HFFc6 (cell line): Measurements from ENCODE around the gene NDUFAF7. TPM values are rescaled to one million over a fixed set of nuclear protein-coding genes. Genes with fewer than 3 reads are reported as not detected.
A peak's percentile ranks its signal among the peaks of the same experiment; 100 is the strongest.

ENCODE experiments used
- DNase-seq: peaks from one replicate; pipeline ENCODE4 v3.0.0-alpha.2; 2018
- H3K27ac Mint-ChIP-seq: 2 replicates; pipeline ENCODE4 v1.8.0; 2020; ENCODE audit warnings: mild to moderate bottlenecking, mixed read lengths
- H3K27me3 Mint-ChIP-seq: 2 replicates; pipeline ENCODE4 v1.8.0; 2021; ENCODE audit warnings: mild to moderate bottlenecking, moderate library complexity, mixed read lengths; ENCODE audit not compliant: insufficient read depth
- H3K36me3 Mint-ChIP-seq: 2 replicates; pipeline ENCODE4 v1.8.0; 2021; ENCODE audit warnings: low read depth, mixed read lengths
- H3K4me1 Mint-ChIP-seq: 2 replicates; pipeline ENCODE4 v1.8.0; 2020; ENCODE audit warnings: low read depth, mixed read lengths
- H3K4me3 Mint-ChIP-seq: 2 replicates; pipeline ENCODE4 v1.8.0; 2020; ENCODE audit warnings: mild to moderate bottlenecking, moderate library complexity, mixed read lengths
- H3K9me3 Mint-ChIP-seq: 2 replicates; pipeline ENCODE4 v1.8.0; 2020; ENCODE audit warnings: mild to moderate bottlenecking, mixed read lengths
- long read RNA-seq: library from polyadenylated mRNA; unstranded; transcript quantifications from one replicate; pipeline ENCODE4 v2.0.0, GENCODE V29; 2019
- total RNA-seq, 6 experiments: library from RNA; stranded (reverse); fragmentation: NEBNext Ultra II Directional; extraction: Animal tissue kit (Norgen Biotek cat#: 25700); gene quantifications; 2 replicates in 1 of 6; 3 replicates in 5 of 6; pipeline ENCODE4 v1.2.3, GENCODE V29; 2021
- TF ChIP-seq, protein P1 (sequence below): fragments of 200-600 bp; sonication (generic); IDR thresholded peaks from 2 replicates; pipeline ENCODE4 v1.5.0; 2021; ENCODE audit warnings: antibody characterized with exemption, mild to moderate bottlenecking

The NDUFAF7 gene
- total RNA-seq = 10 to 100 TPM; 10.2 to 13.6 (median 12.1) TPM
- long read RNA-seq, transcript NDUFAF7-201 (10 exons, 2,176 nt) = major isoform, 7 of 16 reads
- long read RNA-seq, partial matches to known transcripts = 0 of 16 reads
- long read RNA-seq, other reads (novel, unspliced or antisense) = 7 of 16 reads

GRCh38 chr2:37231241-37232130 is at the start of gene NDUFAF7, which contains the start of gene CEBPZ:
TSS of gene NDUFAF7 (plus strand) at chr2:37231658. CDS start at chr2:37231706, 48 bp downstream.
TSS of gene CEBPZ (minus strand) at chr2:37231596. CDS start at chr2:37231567, 29 bp downstream.
- no peak within 1 kb of the TSS for H3K27ac Mint-ChIP-seq
- no peaks in the 10 kb centered on the region for H3K9me3 Mint-ChIP-seq
- no peaks in the 10 kb centered on the region; the same call in 1 of the 2 replicates for H3K27me3 Mint-ChIP-seq
- DNase-seq = peak; percentile 92
- H3K36me3 Mint-ChIP-seq = peaks cover 17% of the 10 kb centered on the region
- peaks cover 12% of the 10 kb centered on the region for H3K4me1 Mint-ChIP-seq
- TF ChIP-seq, protein P1, sequence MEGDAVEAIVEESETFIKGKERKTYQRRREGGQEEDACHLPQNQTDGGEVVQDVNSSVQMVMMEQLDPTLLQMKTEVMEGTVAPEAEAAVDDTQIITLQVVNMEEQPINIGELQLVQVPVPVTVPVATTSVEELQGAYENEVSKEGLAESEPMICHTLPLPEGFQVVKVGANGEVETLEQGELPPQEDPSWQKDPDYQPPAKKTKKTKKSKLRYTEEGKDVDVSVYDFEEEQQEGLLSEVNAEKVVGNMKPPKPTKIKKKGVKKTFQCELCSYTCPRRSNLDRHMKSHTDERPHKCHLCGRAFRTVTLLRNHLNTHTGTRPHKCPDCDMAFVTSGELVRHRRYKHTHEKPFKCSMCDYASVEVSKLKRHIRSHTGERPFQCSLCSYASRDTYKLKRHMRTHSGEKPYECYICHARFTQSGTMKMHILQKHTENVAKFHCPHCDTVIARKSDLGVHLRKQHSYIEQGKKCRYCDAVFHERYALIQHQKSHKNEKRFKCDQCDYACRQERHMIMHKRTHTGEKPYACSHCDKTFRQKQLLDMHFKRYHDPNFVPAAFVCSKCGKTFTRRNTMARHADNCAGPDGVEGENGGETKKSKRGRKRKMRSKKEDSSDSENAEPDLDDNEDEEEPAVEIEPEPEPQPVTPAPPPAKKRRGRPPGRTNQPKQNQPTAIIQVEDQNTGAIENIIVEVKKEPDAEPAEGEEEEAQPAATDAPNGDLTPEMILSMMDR = no peak
- H3K4me3 Mint-ChIP-seq = no peak within 1 kb of the TSS

- H3K9me3 Mint-ChIP-seq = no peaks in the 10 kb centered on the region
- DNase-seq = peak; percentile 62
- no peaks in the 10 kb centered on the region for H3K36me3 Mint-ChIP-seq
- peaks cover 27% of the 10 kb centered on the region for H3K4me1 Mint-ChIP-seq
- TF ChIP-seq, protein P1 = no peak
- H3K27me3 Mint-ChIP-seq = peaks cover 22% of the 10 kb centered on the region
- H3K4me3 Mint-ChIP-seq = peak overlapping the region; percentile 48
- peak overlapping the region; percentile 34 for H3K27ac Mint-ChIP-seq
Observed at GRCh38 chr2:37181726-37182684, 49.5 kb upstream of the NDUFAF7 start.

GRCh38 chr2:37188570-37188969 is 42.9 kb upstream of the NDUFAF7 start, which contains the start of gene SULT6B1:
TSS of gene SULT6B1 (minus strand) at chr2:37188670. CDS start at chr2:37188640, 30 bp downstream.
- Mint-ChIP-seq H3K36me3 (no peaks in the 10 kb centered on the region), H3K27ac (no peak within 1 kb of the TSS), H3K4me1 (peaks cover 18% of the 10 kb centered on the region), H3K4me3 (no peak within 1 kb of the TSS), H3K9me3 (no peaks in the 10 kb centered on the region), H3K27me3 (peaks cover 17% of the 10 kb centered on the region)
- DNase-seq = no peak
- TF ChIP-seq, protein P1 = no peak

- Mint-ChIP-seq H3K4me3 (no peak overlapping the region), H3K4me1 (peaks cover 18% of the 10 kb centered on the region), H3K9me3 (no peaks in the 10 kb centered on the region), H3K27ac (peak overlapping the region; percentile 55; the same call in 1 of the 2 replicates), H3K27me3 (peaks cover 13% of the 10 kb centered on the region), H3K36me3 (no peaks in the 10 kb centered on the region)
- TF ChIP-seq, protein P1 = peak; percentile 27
- DNase-seq = peak; percentile 69
Observed at GRCh38 chr2:37189452-37190153, 41.9 kb upstream of the NDUFAF7 start.
